ENCODE measurements around the gene GOLGA7B.

The GOLGA7B gene

GRCh38 chr10:97895915-97896314, 46.3 kb downstream of the GOLGA7B start:
- Histone ChIP-seq H3K4me3 (ENCODE audit: insufficient read length, low read depth) (no peak overlapping the region), H3K27me3 (ENCODE audit: insufficient read depth, insufficient read length) (no peaks in the 10 kb centered on the region), H3K9me3 (ENCODE audit: insufficient read depth, low read length) (no peaks in the 10 kb centered on the region), H3K36me3 (ENCODE audit: insufficient read depth, insufficient read length, low read length) (no peaks in the 10 kb centered on the region), H3K9ac (ENCODE audit: insufficient read length, low read depth) (no peak overlapping the region), H3K4me1 (ENCODE audit: insufficient read depth, insufficient read length) (peaks cover 7% of the 10 kb centered on the region)
- no peak for DNase-seq (ENCODE audit: low read depth, low spot score)
- TF ChIP-seq ZNF274 (IDR thresholded peaks at IDR 0.05; ENCODE audit: low read depth, low read length) (no peak), SUZ12 (IDR thresholded peaks at IDR 0.05; ENCODE audit: extremely low read depth, insufficient read depth, insufficient read length) (no peak), YY1 (IDR thresholded peaks at IDR 0.05; ENCODE audit: insufficient read depth, insufficient read length) (no peak)

GRCh38 chr10:97896756-97897358, 47.2 kb downstream of the GOLGA7B start:
- Histone ChIP-seq H3K27me3 (ENCODE audit: insufficient read depth, insufficient read length) (no peaks in the 10 kb centered on the region), H3K36me3 (ENCODE audit: insufficient read depth, insufficient read length, low read length) (no peaks in the 10 kb centered on the region), H3K9ac (ENCODE audit: insufficient read length, low read depth) (no peak overlapping the region), H3K4me3 (ENCODE audit: insufficient read length, low read depth) (no peak overlapping the region), H3K4me1 (ENCODE audit: insufficient read depth, insufficient read length) (peaks cover 7% of the 10 kb centered on the region), H3K9me3 (ENCODE audit: insufficient read depth, low read length) (no peaks in the 10 kb centered on the region)
- TF ChIP-seq ZNF274 (IDR thresholded peaks at IDR 0.05; ENCODE audit: low read depth, low read length) (no peak), SUZ12 (IDR thresholded peaks at IDR 0.05; ENCODE audit: extremely low read depth, insufficient read depth, insufficient read length) (no peak), YY1 (IDR thresholded peaks at IDR 0.05; ENCODE audit: insufficient read depth, insufficient read length) (no peak)
- DNase-seq (ENCODE audit: low read depth, low spot score), result no peak

- no peak for TF ChIP-seq YY1 (IDR thresholded peaks at IDR 0.05; ENCODE audit: insufficient read depth, insufficient read length)
- no peak for TF ChIP-seq ZNF274 (IDR thresholded peaks at IDR 0.05; ENCODE audit: low read depth, low read length)
- Histone ChIP-seq H3K4me1 (ENCODE audit: insufficient read depth, insufficient read length) (peaks cover 7% of the 10 kb centered on the region), H3K27me3 (ENCODE audit: insufficient read depth, insufficient read length) (no peaks in the 10 kb centered on the region), H3K36me3 (ENCODE audit: insufficient read depth, insufficient read length, low read length) (no peaks in the 10 kb centered on the region), H3K9me3 (ENCODE audit: insufficient read depth, low read length) (no peaks in the 10 kb centered on the region), H3K4me3 (ENCODE audit: insufficient read length, low read depth) (no peak overlapping the region), H3K9ac (ENCODE audit: insufficient read length, low read depth) (no peak overlapping the region)
- DNase-seq (ENCODE audit: low read depth, low spot score), result no peak
Observed at GRCh38 chr10:97898429-97898828, 48.8 kb downstream of the GOLGA7B start.

GRCh38 chr10:97901381-97901780, 51.7 kb downstream of the GOLGA7B start:
- TF ChIP-seq SUZ12 (IDR thresholded peaks at IDR 0.05; ENCODE audit: extremely low read depth, insufficient read depth, insufficient read length) (no peak), ZNF274 (IDR thresholded peaks at IDR 0.05; ENCODE audit: low read depth, low read length) (no peak), YY1 (IDR thresholded peaks at IDR 0.05; ENCODE audit: insufficient read depth, insufficient read length) (no peak)
- Histone ChIP-seq H3K9me3 (ENCODE audit: insufficient read depth, low read length) (no peaks in the 10 kb centered on the region), H3K4me1 (ENCODE audit: insufficient read depth, insufficient read length) (peaks cover 7% of the 10 kb centered on the region), H3K4me3 (ENCODE audit: insufficient read length, low read depth) (no peak overlapping the region), H3K9ac (ENCODE audit: insufficient read length, low read depth) (no peak overlapping the region), H3K36me3 (ENCODE audit: insufficient read depth, insufficient read length, low read length) (no peaks in the 10 kb centered on the region), H3K27me3 (ENCODE audit: insufficient read depth, insufficient read length) (no peaks in the 10 kb centered on the region)
- no peak for DNase-seq (ENCODE audit: low read depth, low spot score)

GRCh38 chr10:97903128-97904017, 53.7 kb downstream of the GOLGA7B start:
- Histone ChIP-seq H3K9me3 (ENCODE audit: insufficient read depth, low read length) (no peaks in the 10 kb centered on the region), H3K9ac (ENCODE audit: insufficient read length, low read depth) (no peak overlapping the region), H3K36me3 (ENCODE audit: insufficient read depth, insufficient read length, low read length) (no peaks in the 10 kb centered on the region), H3K4me1 (ENCODE audit: insufficient read depth, insufficient read length) (peaks cover 7% of the 10 kb centered on the region), H3K4me3 (ENCODE audit: insufficient read length, low read depth) (no peak overlapping the region), H3K27me3 (ENCODE audit: insufficient read depth, insufficient read length) (no peaks in the 10 kb centered on the region)
- DNase-seq (ENCODE audit: low read depth, low spot score), result no peak
- TF ChIP-seq ZNF274 (IDR thresholded peaks at IDR 0.05; ENCODE audit: low read depth, low read length), result no peak

- TF ChIP-seq ZNF274 (IDR thresholded peaks at IDR 0.05; ENCODE audit: low read depth, low read length), result no peak
- no peak for TF ChIP-seq YY1 (IDR thresholded peaks at IDR 0.05; ENCODE audit: insufficient read depth, insufficient read length)
- TF ChIP-seq SUZ12 (IDR thresholded peaks at IDR 0.05; ENCODE audit: extremely low read depth, insufficient read depth, insufficient read length), result no peak
- Histone ChIP-seq H3K9me3 (ENCODE audit: insufficient read depth, low read length) (no peaks in the 10 kb centered on the region), H3K9ac (ENCODE audit: insufficient read length, low read depth) (no peak overlapping the region), H3K36me3 (ENCODE audit: insufficient read depth, insufficient read length, low read length) (no peaks in the 10 kb centered on the region), H3K27me3 (ENCODE audit: insufficient read depth, insufficient read length) (no peaks in the 10 kb centered on the region), H3K4me1 (ENCODE audit: insufficient read depth, insufficient read length) (peaks cover 2% of the 10 kb centered on the region), H3K4me3 (ENCODE audit: insufficient read length, low read depth) (no peak overlapping the region)
- no peak for DNase-seq (ENCODE audit: low read depth, low spot score)
Observed at GRCh38 chr10:97904018-97904381, 54.4 kb downstream of the GOLGA7B start.

- DNase-seq (ENCODE audit: low read depth, low spot score), result no peak
Observed at GRCh38 chr10:97904576-97904975, 54.9 kb downstream of the GOLGA7B start.

More at GRCh38 chr10:97904576-97904975, 54.9 kb downstream of the GOLGA7B start:
- no peaks in the 10 kb centered on the region for H3K4me1 ChIP-seq (ENCODE audit: insufficient read depth, insufficient read length)
- H3K4me3 ChIP-seq (ENCODE audit: insufficient read length, low read depth), result no peak overlapping the region
- no peaks in the 10 kb centered on the region for H3K9me3 ChIP-seq (ENCODE audit: insufficient read depth, low read length)
- no peaks in the 10 kb centered on the region for H3K27me3 ChIP-seq (ENCODE audit: insufficient read depth, insufficient read length)
- no peak for TF ChIP-seq ZNF274 (IDR thresholded peaks at IDR 0.05; ENCODE audit: low read depth, low read length)
- TF ChIP-seq SUZ12 (IDR thresholded peaks at IDR 0.05; ENCODE audit: extremely low read depth, insufficient read depth, insufficient read length), result no peak
- no peak for TF ChIP-seq YY1 (IDR thresholded peaks at IDR 0.05; ENCODE audit: insufficient read depth, insufficient read length)
- H3K9ac ChIP-seq (ENCODE audit: insufficient read length, low read depth), result no peak overlapping the region
- no peaks in the 10 kb centered on the region for H3K36me3 ChIP-seq (ENCODE audit: insufficient read depth, insufficient read length, low read length)

Data from NT2/D1 (cell line).